AG09319 (cell line): Measurements from ENCODE around the gene RANBP3L.

Source experiments
- DNase-seq: peaks from one replicate; pipeline ENCODE4 v3.0.0-alpha.2; 2010; ENCODE audit warnings: low read depth; ENCODE audit errors: extremely low read depth
- CTCF ChIP-seq: IDR thresholded peaks from 2 replicates; pipeline ENCODE4 v1.5.1; 2011; ENCODE audit warnings: low read depth, mild to moderate bottlenecking, inconsistent platforms, low read length, moderate library complexity

RANBP3L gene

GRCh38 chr5:36269478-36269877 lies 32.2 kb downstream of the RANBP3L start:
- no peak for DNase-seq
- TF ChIP-seq CTCF: no peak

DNA sequence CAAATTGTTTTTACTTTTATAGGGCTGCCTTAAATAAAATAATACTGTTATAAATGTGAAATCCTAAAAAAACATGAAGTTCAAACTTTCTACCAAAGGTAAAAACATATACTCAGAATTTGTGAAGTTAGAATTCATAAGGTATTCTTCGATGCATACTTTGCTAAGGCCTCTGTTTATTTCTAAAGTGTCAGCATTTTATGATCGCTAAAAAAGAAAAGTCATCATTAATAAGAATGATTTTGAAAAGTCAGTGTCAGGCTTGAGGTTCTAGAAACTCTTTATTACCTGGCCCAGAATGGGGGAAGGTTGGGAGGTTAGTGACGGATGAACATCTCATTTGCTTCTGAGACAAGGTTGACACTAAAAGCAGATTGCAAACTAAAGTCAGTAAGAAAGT lies 33.8 kb downstream of the RANBP3L start:
- DNase-seq: no peak

GRCh38 chr5:36264202-36264760 lies 37.4 kb downstream of the RANBP3L start:
- no peak for TF ChIP-seq CTCF
- DNase-seq: no peak

More for the DNA sequence above, 33.8 kb downstream of the RANBP3L start:
- no peak for TF ChIP-seq CTCF

GRCh38 chr5:36261186-36261585 lies 40.5 kb downstream of the RANBP3L start:
- no peak for TF ChIP-seq CTCF

DNA sequence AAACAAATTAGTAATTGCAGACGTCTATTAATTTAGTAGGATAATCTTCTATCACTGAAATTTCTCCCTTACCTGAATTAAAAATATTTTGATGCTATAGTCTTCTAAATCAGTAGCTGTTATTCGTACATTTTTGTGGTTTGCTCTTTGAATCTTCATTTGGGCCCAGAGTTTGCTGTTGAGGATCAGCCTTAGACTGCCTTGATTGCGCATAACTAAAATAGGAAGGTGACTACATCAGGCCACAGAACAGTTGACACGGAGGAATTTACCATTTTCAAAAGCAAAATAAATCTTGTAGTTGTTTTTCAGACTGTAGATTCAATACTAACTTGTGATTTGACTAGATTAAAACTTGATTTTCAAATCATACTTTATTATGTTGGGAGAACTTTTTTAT lies 48.1 kb downstream of the RANBP3L start:
- no peak for DNase-seq
- no peak for TF ChIP-seq CTCF

More at GRCh38 chr5:36261186-36261585, 40.5 kb downstream of the RANBP3L start:
- DNase-seq: no peak

DNA sequence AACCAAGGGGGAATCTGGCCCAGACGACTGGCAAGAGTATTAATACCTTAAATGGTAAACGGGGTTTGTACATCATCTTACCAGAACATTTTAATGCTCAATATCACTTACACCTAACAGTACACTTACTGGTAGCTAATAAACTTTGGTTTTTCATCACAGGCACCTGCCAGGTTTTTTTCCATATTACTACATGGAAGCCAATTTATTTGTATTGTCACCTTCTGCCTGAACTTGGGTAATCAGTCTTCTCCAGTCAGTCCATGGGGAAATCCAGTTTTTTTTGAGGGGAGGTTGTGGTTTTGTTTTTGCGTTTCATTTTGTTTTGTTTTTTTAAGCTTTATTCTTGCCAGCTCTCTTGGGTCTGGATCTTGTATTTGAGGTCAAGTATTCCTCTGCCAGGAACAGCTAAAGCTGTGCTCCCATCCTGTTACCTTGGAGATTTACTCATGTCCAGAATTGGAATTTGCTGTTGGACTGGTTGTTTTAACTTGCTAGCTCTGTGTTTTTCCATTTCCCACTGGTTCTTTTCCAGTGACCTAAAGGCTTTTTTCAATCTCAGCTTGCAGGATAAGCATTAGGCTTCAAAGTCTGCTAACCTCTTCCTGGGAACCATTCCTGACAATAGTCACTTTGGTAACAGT lies 48.9 kb downstream of the RANBP3L start:
- no peak for TF ChIP-seq CTCF
- DNase-seq: no peak

GRCh38 chr5:36251218-36251617 lies 50.5 kb downstream of the RANBP3L start:
- no peak for TF ChIP-seq CTCF
- no peak for DNase-seq
